H9 (cell line): Measurements from ENCODE around the gene MAP3K2. TPM values are rescaled to one million over a fixed set of nuclear protein-coding genes. Genes with fewer than 3 reads are reported as not detected.

Source experiments
- DNase-seq: peaks from one replicate; pipeline ENCODE4 v3.0.0-alpha.2; 2017
- H2AFZ ChIP-seq: one replicate; pipeline ENCODE4 v1.6.1; 2013; ENCODE audit warnings: mild to moderate bottlenecking, low read length, control low read depth, moderate library complexity
- H2AK5ac ChIP-seq: 2 replicates; pipeline ENCODE4 v1.6.1; 2013; ENCODE audit warnings: low read length, control low read depth, mixed read lengths; ENCODE audit not compliant: insufficient read length
- H2BK120ac ChIP-seq: one replicate; pipeline ENCODE4 v1.6.1; 2013; ENCODE audit warnings: low read depth, mild to moderate bottlenecking, low read length, control low read depth, inconsistent platforms; ENCODE audit not compliant: poor library complexity, severe bottlenecking
- H2BK12ac ChIP-seq: 2 replicates; pipeline ENCODE4 v1.6.1; 2013; ENCODE audit warnings: low read length, control low read depth, mixed read lengths, low read depth; ENCODE audit not compliant: insufficient read length
- H2BK15ac ChIP-seq: 2 replicates; pipeline ENCODE4 v1.6.1; 2013; ENCODE audit warnings: low read depth, low read length, control low read depth
- H2BK20ac ChIP-seq: one replicate; pipeline ENCODE4 v1.6.1; 2013; ENCODE audit warnings: low read depth, mild to moderate bottlenecking, low read length, control low read depth, inconsistent platforms; ENCODE audit not compliant: poor library complexity, severe bottlenecking
- H2BK5ac ChIP-seq: 2 replicates; pipeline ENCODE4 v1.6.1; 2013; ENCODE audit warnings: low read length, control low read depth, mixed read lengths; ENCODE audit not compliant: insufficient read length
- H3K14ac ChIP-seq: 2 replicates; pipeline ENCODE4 v1.6.1; 2013; ENCODE audit warnings: low read length, control low read depth; ENCODE audit not compliant: insufficient read depth
- H3K18ac ChIP-seq: 2 replicates; pipeline ENCODE4 v1.6.1; 2013; ENCODE audit warnings: low read depth, mild to moderate bottlenecking, mixed read lengths, low read length, control low read depth; ENCODE audit not compliant: insufficient read length
- H3K23ac ChIP-seq: 2 replicates; pipeline ENCODE4 v1.6.1; 2013; ENCODE audit warnings: low read length, control low read depth, mixed read lengths, low read depth; ENCODE audit not compliant: insufficient read length
- H3K23me2 ChIP-seq: 2 replicates; pipeline ENCODE4 v1.6.1; 2013; ENCODE audit warnings: low read depth, mild to moderate bottlenecking, mixed read lengths, low read length, control low read depth; ENCODE audit not compliant: insufficient read length, poor library complexity, severe bottlenecking
- H3K27ac ChIP-seq: 2 replicates; pipeline ENCODE4 v1.5.1; 2013; ENCODE audit warnings: low read length, control low read depth, mixed read lengths, low read depth; ENCODE audit not compliant: insufficient read length
- H3K27me3 ChIP-seq: 2 replicates; pipeline ENCODE4 v1.6.1; 2013; ENCODE audit warnings: low read length, control low read depth, inconsistent platforms; ENCODE audit not compliant: insufficient read depth
- H3K4ac ChIP-seq: 2 replicates; pipeline ENCODE4 v1.6.1; 2013; ENCODE audit warnings: low read depth, mild to moderate bottlenecking, control low read depth, inconsistent platforms, low read length, moderate library complexity
- H3K4me1 ChIP-seq: 2 replicates; pipeline ENCODE4 v1.6.1; 2013; ENCODE audit warnings: low read length, control low read depth, inconsistent platforms; ENCODE audit not compliant: insufficient read depth
- H3K4me2 ChIP-seq: 2 replicates; pipeline ENCODE4 v1.6.1; 2013; ENCODE audit warnings: low read length, control low read depth, mixed read lengths; ENCODE audit not compliant: insufficient read length, insufficient read depth
- H3K56ac ChIP-seq: 2 replicates; pipeline ENCODE4 v1.6.1; 2013; ENCODE audit warnings: low read depth, mild to moderate bottlenecking, mixed read lengths, low read length, control low read depth; ENCODE audit not compliant: insufficient read length
- H3K79me1 ChIP-seq: 2 replicates; pipeline ENCODE4 v1.6.1; 2013; ENCODE audit warnings: low read depth, mild to moderate bottlenecking, moderate library complexity, low read length, control low read depth, inconsistent platforms; ENCODE audit not compliant: insufficient read depth, poor library complexity, severe bottlenecking
- H3K79me2 ChIP-seq: 2 replicates; pipeline ENCODE4 v1.6.1; 2013; ENCODE audit warnings: low read length, control low read depth, inconsistent platforms; ENCODE audit not compliant: insufficient read depth
- H3K9ac ChIP-seq: 2 replicates; pipeline ENCODE4 v1.6.1; 2013; ENCODE audit warnings: low read length, control low read depth, mixed read lengths; ENCODE audit not compliant: insufficient read length; ENCODE audit errors: extremely low read depth
- H3K9me3 ChIP-seq: one replicate; pipeline ENCODE4 v1.6.1; 2013; ENCODE audit warnings: low read depth, low read length, inconsistent platforms; ENCODE audit not compliant: control insufficient read depth
- H3T11ph ChIP-seq: one replicate; pipeline ENCODE4 v1.6.1; 2013; ENCODE audit warnings: mild to moderate bottlenecking, low read length, control low read depth, inconsistent platforms
- H4K20me1 ChIP-seq: one replicate; pipeline ENCODE4 v1.6.1; 2013; ENCODE audit not compliant: control insufficient read depth, insufficient read length, insufficient read depth
- H4K5ac ChIP-seq: 2 replicates; pipeline ENCODE4 v1.6.1; 2013; ENCODE audit warnings: low read depth, mild to moderate bottlenecking, mixed read lengths, low read length, control low read depth; ENCODE audit not compliant: insufficient read length
- H4K8ac ChIP-seq: replicated peaks from 2 replicates; pipeline ENCODE4 v1.6.1; 2013; ENCODE audit warnings: low read length, control low read depth, mixed read lengths, low read depth; ENCODE audit not compliant: insufficient read length
- H4K91ac ChIP-seq: 2 replicates; pipeline ENCODE4 v1.6.1; 2013; ENCODE audit warnings: low read depth, mild to moderate bottlenecking, moderate library complexity, mixed read lengths, low read length, control low read depth; ENCODE audit not compliant: insufficient read length
- H3K27ac Mint-ChIP-seq, 3 experiments: 2 replicates in 2 of 3; 3 replicates in 1 of 3; pipeline ENCODE4 v1.8.0; 2020 to 2021; ENCODE audit warnings: mixed read lengths in 3 of 3, mild to moderate bottlenecking in 1 of 3, moderate library complexity in 1 of 3
- H3K27me3 Mint-ChIP-seq: 2 replicates; pipeline ENCODE4 v1.8.0; 2021; ENCODE audit warnings: low read depth, mild to moderate bottlenecking, moderate library complexity, mixed read lengths
- H3K36me3 Mint-ChIP-seq, 3 experiments: 2 replicates in 2 of 3; 3 replicates in 1 of 3; pipeline ENCODE4 v1.8.0; 2020 to 2021; ENCODE audit warnings: low read depth in 3 of 3, mixed read lengths in 3 of 3; ENCODE audit not compliant: insufficient read depth in 1 of 3
- H3K4me1 Mint-ChIP-seq, 2 experiments: 2 replicates each; pipeline ENCODE4 v1.8.0; 2020; ENCODE audit warnings: mixed read lengths in 2 of 2
- H3K4me3 Mint-ChIP-seq, 2 experiments: 2 replicates in 1 of 2; 3 replicates in 1 of 2; pipeline ENCODE4 v1.8.0; 2020 to 2021; ENCODE audit warnings: mild to moderate bottlenecking in 2 of 2, mixed read lengths in 2 of 2, moderate library complexity in 1 of 2
- H3K9me3 Mint-ChIP-seq, 2 experiments: 2 replicates in 1 of 2; 3 replicates in 1 of 2; pipeline ENCODE4 v1.8.0; 2020; ENCODE audit warnings: mild to moderate bottlenecking in 2 of 2, mixed read lengths in 2 of 2, moderate library complexity in 1 of 2
- WGBS: extraction: QIAGEN DNeasy Blood & Tissue Kit; methylation state at CpG from one replicate; pipeline ENCODE4 v1.1.7; 2013; ENCODE audit warnings: missing lambda C conversion rate, low lambda C conversion rate, mixed read lengths; ENCODE audit not compliant: insufficient read length; ENCODE audit errors: extremely low coverage; 5-methylcytosine and 5-hydroxymethylcytosine counted together
- total RNA-seq: library from RNA; stranded (reverse); gene quantifications from 2 replicates; pipeline ENCODE4 v1.2.1, GENCODE V29; 2021
- TF ChIP-seq, protein P1 (sequence below): fragments of 200-600 bp; sonication (generic); conservative IDR thresholded peaks from 3 replicates; pipeline ENCODE4 v1.8.0; 2021; ENCODE audit warnings: antibody characterized with exemption, mild to moderate bottlenecking

MAP3K2 gene
- total RNA-seq, 1 experiment from 2014 or later: 25.8 TPM

DNA sequence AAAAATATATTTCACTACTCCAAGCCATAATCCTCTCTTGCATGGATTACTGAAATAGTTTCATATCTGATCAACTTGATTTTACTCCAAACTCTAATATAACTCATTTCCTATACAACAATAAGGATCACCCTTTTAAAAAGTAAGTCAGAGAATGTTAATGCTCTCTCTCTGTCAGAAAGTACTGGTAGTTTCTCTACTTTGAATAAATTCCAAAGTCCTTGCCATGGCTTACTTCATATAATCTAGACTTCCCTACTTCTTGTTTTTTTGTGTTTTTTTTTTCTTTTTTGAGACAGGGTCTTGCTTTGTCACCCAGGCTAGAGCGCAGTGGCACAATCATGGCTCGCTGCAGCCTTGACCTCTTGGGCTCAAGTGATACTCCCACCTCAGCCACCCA, 36.2 kb downstream of the MAP3K2 start:
- Histone ChIP-seq H3K23ac (no peak overlapping the region), H3K56ac (no peak overlapping the region), H3K23me2 (no peaks in the 10 kb centered on the region), H4K91ac (no peak overlapping the region), H3K4me1 (no peaks in the 10 kb centered on the region; the same call in 1 of the 2 replicates), H3K4ac (no peak overlapping the region), H3K79me1 (peaks cover 7% of the 10 kb centered on the region), H3K27ac (no peak overlapping the region), H4K20me1 (no peaks in the 10 kb centered on the region), H2BK12ac (no peak overlapping the region), H2BK5ac (no peak overlapping the region), H2BK120ac (no peak overlapping the region), H3K14ac (no peak overlapping the region), H2AFZ (no peak overlapping the region), H2BK20ac (no peak overlapping the region), H3K18ac (no peak overlapping the region), H3K27me3 (no peaks in the 10 kb centered on the region), H3K79me2 (no peaks in the 10 kb centered on the region; the same call in 1 of the 2 replicates), H3K4me2 (no peak overlapping the region), H4K5ac (no peak overlapping the region), H3T11ph (no peak overlapping the region), H3K9ac (no peak overlapping the region), H3K9me3 (no peaks in the 10 kb centered on the region), H4K8ac (no peak overlapping the region), H2AK5ac (no peak overlapping the region), H2BK15ac (no peak overlapping the region)
- no peak overlapping the region for H3K4me3 Mint-ChIP-seq
- no peak for DNase-seq
- H3K4me1 Mint-ChIP-seq: no peaks in the 10 kb centered on the region; a peak in 1 of 4 replicates
- H3K9me3 Mint-ChIP-seq: peaks cover 8 to 9% of the 10 kb centered on the region in 2 experiments; a peak in 4 of 5 replicates
- no peaks in the 10 kb centered on the region for H3K27me3 Mint-ChIP-seq
- TF ChIP-seq, protein P1, sequence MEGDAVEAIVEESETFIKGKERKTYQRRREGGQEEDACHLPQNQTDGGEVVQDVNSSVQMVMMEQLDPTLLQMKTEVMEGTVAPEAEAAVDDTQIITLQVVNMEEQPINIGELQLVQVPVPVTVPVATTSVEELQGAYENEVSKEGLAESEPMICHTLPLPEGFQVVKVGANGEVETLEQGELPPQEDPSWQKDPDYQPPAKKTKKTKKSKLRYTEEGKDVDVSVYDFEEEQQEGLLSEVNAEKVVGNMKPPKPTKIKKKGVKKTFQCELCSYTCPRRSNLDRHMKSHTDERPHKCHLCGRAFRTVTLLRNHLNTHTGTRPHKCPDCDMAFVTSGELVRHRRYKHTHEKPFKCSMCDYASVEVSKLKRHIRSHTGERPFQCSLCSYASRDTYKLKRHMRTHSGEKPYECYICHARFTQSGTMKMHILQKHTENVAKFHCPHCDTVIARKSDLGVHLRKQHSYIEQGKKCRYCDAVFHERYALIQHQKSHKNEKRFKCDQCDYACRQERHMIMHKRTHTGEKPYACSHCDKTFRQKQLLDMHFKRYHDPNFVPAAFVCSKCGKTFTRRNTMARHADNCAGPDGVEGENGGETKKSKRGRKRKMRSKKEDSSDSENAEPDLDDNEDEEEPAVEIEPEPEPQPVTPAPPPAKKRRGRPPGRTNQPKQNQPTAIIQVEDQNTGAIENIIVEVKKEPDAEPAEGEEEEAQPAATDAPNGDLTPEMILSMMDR: no peak
- peaks cover 0 to 5% (median 5%) of the 10 kb centered on the region in 3 experiments; a peak in 6 of 7 replicates for H3K36me3 Mint-ChIP-seq
- H3K27ac Mint-ChIP-seq: no peak overlapping the region; a peak in 1 of 7 replicates
- whole genome bisulfite sequencing: no CpG with 5 or more reads among the region's 2 CpGs
